ENCODE data around the gene SLC46A2. TPM values are rescaled to one million over a fixed set of nuclear protein-coding genes. Genes with fewer than 3 reads are reported as not detected.
A peak's percentile ranks its signal among the peaks of the same experiment; 100 is the strongest.

Gene SLC46A2
- total RNA-seq, 4 donors from 2014 or later = 49.5 to 95.9 (median 63.0) TPM

- 97 to 98% methylated on average over 6 of the region's 6 CpGs for WGBS, 2 donors
- no peak for TF ChIP-seq POLR2A (IDR thresholded peaks at IDR 0.05)
- TF ChIP-seq, protein P1, sequence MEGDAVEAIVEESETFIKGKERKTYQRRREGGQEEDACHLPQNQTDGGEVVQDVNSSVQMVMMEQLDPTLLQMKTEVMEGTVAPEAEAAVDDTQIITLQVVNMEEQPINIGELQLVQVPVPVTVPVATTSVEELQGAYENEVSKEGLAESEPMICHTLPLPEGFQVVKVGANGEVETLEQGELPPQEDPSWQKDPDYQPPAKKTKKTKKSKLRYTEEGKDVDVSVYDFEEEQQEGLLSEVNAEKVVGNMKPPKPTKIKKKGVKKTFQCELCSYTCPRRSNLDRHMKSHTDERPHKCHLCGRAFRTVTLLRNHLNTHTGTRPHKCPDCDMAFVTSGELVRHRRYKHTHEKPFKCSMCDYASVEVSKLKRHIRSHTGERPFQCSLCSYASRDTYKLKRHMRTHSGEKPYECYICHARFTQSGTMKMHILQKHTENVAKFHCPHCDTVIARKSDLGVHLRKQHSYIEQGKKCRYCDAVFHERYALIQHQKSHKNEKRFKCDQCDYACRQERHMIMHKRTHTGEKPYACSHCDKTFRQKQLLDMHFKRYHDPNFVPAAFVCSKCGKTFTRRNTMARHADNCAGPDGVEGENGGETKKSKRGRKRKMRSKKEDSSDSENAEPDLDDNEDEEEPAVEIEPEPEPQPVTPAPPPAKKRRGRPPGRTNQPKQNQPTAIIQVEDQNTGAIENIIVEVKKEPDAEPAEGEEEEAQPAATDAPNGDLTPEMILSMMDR (IDR thresholded peaks at IDR 0.05) = no peak
- no peak for DNase-seq (ENCODE audit: low spot score in 2 of 2)
- intact Hi-C loops (cut with DNase I; ENCODE audit: low total_unique reads) = no loop called here
- H3K4me3 ChIP-seq (ENCODE audit: low read depth, poor library complexity, severe bottlenecking) = no peak overlapping the region
Measured at GRCh38 chr9:112850840-112851239, 39.8 kb downstream of the SLC46A2 start.

DNA sequence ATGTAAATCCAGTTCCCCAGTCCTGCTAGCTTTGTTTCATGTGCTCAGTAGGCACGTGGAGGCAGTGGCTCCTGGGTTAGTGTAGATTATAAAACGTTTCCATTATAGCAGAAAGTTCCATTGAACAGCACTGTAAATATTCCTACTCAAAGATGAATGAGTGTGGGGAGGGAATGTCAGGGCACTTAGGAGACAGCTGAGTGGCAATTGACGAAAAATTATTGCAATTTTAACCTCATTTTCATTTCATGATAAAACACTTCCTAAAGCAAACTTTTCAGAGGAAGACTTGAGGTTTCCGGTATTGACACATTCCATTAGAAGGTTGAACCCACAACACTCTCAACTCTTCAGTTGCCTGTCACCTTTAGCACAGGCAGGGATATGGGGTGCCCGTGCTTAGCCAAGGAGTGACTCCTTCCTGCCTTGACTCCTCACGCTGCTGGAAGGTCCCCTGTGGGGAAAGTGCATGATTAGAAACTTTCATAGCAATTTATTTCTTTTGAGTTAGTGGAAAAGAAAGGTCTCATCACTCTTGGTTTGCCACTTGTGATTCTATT, 41.2 kb downstream of the SLC46A2 start:
- no peak overlapping the region for H3K4me3 ChIP-seq (ENCODE audit: low read depth, poor library complexity, severe bottlenecking)
- intact Hi-C loops (cut with DNase I; ENCODE audit: low total_unique reads) = no loop called here
- no peak for TF ChIP-seq POLR2A (IDR thresholded peaks at IDR 0.05)
- TF ChIP-seq, protein P1 (IDR thresholded peaks at IDR 0.05) = no peak
- 78 to 85% methylated on average over 6 of the region's 6 CpGs for WGBS, 2 donors
- peak in 1 of 2 donors; percentile 17 for DNase-seq (ENCODE audit: low spot score in 2 of 2)

GRCh38 chr9:112848316-112849151, 42.1 kb downstream of the SLC46A2 start:
- intact Hi-C loops (cut with DNase I; ENCODE audit: low total_unique reads) = no loop called here
- TF ChIP-seq POLR2A (IDR thresholded peaks at IDR 0.05) = no peak
- TF ChIP-seq, protein P1 (IDR thresholded peaks at IDR 0.05) = no peak

GRCh38 chr9:112846528-112847488, 43.9 kb downstream of the SLC46A2 start:
- 66 to 70% methylated on average over 14 of the region's 14 CpGs for WGBS, 2 donors
- DNase-seq (ENCODE audit: low spot score in 2 of 2) = no peak
- no peak overlapping the region for H3K4me3 ChIP-seq (ENCODE audit: low read depth, poor library complexity, severe bottlenecking)
- intact Hi-C loops (cut with DNase I; ENCODE audit: low total_unique reads) = no loop called here
- TF ChIP-seq POLR2A (IDR thresholded peaks at IDR 0.05) = no peak
- TF ChIP-seq, protein P1 (IDR thresholded peaks at IDR 0.05) = no peak

More at GRCh38 chr9:112848316-112849151, 42.1 kb downstream of the SLC46A2 start:
- no peak for DNase-seq (ENCODE audit: low spot score in 2 of 2)
- no peak overlapping the region for H3K4me3 ChIP-seq (ENCODE audit: low read depth, poor library complexity, severe bottlenecking)
- 81 to 84% methylated on average over 8 to 13 of the region's 13 CpGs for WGBS, 2 donors

DNA sequence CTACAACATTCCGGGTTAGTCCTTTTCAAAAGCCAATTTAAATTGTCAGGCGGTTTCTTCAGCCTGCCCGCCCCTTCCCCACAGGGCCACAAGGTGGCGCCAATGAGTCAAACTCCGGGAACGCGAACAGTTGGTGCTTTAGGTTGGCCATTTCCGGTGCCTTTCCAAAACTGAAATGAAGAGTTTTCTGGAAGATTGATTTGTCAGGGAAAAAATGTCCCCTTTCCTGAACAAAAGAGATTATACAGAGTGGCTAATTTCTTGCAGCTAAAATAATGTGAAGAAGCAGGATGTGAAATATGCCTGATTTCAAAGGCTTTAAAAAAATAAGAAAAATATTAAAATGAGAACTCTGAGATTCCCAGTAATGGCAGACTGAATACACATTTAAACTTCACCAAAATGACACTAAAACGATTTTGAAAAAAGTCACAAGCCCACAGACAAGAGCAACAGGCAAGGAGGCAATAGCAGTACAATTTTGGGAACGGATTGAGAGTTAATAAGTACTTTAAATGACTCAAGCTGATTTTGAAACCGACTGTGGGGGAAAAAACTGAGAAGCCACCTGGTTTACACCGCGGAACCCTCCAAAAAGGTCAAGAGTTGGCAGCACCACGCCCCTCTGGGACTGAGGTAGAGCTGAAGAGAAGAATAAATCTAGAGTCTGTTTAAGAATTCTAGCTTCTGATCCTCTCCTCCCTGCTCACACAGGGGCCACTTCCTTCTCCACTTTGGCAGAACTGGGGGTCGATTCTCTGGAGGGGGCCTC, 45.7 kb downstream of the SLC46A2 start:
- intact Hi-C loops (cut with DNase I; ENCODE audit: low total_unique reads) = no loop called here
- H3K4me3 ChIP-seq (ENCODE audit: low read depth, poor library complexity, severe bottlenecking) = no peak overlapping the region
- peak; percentile 68 to 96 for DNase-seq (ENCODE audit: low spot score in 2 of 2)
- no peak for TF ChIP-seq POLR2A (IDR thresholded peaks at IDR 0.05)
- TF ChIP-seq, protein P1 (IDR thresholded peaks at IDR 0.05) = no peak
- 35 to 36% methylated on average over 15 of the region's 15 CpGs for WGBS, 2 donors

All from lower leg skin (tissue), 4 donors.